Glomerular endothelial cell (primary cell): ENCODE measurements around the gene KDM5C. TPM values are rescaled to one million over a fixed set of nuclear protein-coding genes. Genes with fewer than 3 reads are reported as not detected.
A peak's percentile ranks its signal among the peaks of the same experiment; 100 is the strongest.

Experiments used
- DNase-seq: peaks from one replicate; pipeline ENCODE4 v3.0.0-alpha.2; 2011; ENCODE audit warnings: low read depth, low spot score; ENCODE audit errors: extremely low read depth
- total RNA-seq: library from RNA; depleted of rRNA; stranded (reverse); fragments of >200 nt; gene quantifications from 2 replicates; pipeline ENCODE4 v1.2.3, GENCODE V29; 2015

The KDM5C gene
- total RNA-seq, 1 donor from 2014 or later, result 116 TPM

DNA sequence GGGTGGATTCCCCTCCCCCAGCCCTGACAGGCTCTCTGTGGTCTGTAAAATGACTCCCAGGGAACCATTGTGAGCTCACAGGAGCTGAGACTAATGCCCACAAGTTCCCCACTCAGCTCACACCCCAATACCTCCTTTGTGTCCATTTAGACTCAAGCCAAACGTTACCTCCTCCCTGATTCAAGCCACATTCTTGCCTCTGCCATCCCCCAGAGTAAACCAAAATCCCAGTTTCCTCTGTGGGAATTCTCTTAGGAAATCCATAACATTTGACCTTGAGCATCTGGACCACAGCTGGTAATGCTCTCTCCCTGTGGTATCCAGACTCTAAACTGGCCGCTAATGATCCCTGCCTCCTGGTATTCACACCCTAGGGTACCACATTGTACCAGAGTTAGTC is 26.3 kb upstream of the KDM5C start:
- no peak for DNase-seq

DNA sequence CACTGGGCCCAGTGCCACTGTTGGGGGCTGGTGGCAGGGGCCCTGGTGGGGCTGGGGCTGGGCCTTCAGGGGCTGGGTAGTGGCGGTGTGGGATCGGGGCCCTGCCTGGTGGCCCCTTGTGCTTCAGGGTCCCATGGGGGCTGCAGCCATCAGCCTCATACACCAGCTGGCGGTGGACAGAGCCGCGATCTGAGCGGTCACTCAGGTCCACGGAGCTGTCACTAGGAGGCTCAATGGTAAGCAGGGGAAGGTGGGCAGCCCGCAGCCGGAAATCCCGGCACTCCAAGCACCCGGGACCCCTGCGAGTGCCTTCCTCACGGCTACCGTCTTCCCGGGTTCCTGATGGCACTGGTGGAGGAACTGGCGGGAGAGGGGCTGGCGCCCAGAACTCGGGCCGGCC is 25.5 kb upstream of the KDM5C start:
- no peak for DNase-seq

DNA sequence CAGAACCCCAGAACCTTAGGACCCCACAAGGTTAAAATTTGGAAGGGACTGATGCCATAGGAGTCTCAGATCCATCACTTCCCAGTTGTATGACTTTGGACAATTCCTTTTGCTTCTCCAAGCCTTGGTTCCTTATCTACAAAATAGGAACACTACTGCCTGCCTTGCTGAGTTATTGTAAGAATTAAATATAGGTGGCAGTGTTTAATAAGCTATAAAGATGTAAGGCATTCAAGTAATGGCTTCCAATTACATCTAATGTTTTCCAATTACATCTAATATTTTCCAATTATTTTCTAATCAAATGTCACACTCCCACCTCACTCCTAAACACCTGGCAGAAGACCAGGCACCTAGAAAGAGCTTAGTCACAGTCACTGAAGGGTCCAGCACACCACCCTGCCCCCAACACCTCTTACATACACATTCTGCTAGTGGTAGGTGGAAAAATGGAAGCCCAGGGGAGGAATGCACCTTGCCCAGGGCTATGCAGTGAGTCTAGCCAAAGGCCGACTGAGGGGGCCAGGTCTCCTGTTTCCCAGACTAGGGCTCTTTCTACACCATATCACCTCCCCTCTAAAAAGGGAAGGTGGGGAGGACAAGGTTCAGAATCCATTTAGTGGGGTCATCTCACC is 24.5 kb upstream of the KDM5C start:
- DNase-seq, result no peak

DNA sequence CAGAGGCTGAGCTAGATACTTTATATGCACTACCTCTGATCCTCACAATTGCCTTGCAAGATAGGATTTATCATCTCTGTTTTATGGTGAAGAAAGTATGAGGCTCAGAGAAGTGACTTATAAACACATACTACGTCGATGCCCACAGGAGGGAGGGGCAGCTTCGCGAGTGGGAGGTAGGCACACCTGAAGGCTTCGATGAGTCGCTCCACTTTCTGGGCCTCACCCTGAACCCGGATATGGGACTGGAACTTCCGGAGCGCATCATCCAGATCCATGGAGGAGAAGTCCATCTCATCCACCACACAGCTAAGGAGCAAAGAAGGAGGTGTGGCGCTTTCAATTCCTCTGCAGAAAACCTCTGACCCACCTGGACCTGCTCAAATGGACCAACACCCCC is 22.9 kb upstream of the KDM5C start:
- no peak for DNase-seq

DNA sequence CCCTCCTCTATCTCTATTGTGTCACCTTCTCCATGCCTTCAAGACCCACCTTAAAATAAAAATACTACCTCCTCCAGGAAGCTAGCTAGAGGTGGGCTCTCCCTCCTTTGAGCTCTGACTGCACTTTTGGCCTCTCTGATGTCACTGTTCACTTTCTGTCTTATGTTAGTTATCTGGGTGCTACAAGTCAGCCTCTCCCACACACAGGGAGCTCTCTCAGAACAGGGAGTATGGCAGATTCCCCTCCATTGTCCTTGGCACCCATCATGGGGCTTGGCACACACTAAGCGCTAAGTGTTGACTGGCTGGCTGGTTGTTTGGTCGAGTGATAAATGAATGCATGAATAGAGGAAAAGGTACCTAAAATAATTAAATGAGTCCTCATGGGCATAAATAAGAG is 21.2 kb upstream of the KDM5C start:
- DNase-seq, result no peak

DNA sequence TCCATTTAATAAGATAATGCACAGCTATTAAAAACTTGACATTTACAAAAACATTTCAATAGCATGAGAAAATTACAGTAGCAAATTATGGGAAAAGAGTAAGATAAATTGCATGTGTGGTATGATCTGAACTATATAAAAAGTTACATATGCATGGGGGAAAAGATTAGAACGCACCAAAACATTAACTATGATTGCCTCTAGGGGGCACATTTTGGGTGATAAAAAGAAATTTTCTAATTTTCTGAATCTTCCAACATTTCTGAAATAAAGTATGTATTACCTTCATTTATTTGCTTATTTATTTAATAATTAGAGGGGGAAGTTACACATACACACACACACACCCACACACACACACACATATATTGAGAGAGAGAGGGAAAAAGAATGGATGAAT is 19.6 kb upstream of the KDM5C start:
- no peak for DNase-seq

DNA sequence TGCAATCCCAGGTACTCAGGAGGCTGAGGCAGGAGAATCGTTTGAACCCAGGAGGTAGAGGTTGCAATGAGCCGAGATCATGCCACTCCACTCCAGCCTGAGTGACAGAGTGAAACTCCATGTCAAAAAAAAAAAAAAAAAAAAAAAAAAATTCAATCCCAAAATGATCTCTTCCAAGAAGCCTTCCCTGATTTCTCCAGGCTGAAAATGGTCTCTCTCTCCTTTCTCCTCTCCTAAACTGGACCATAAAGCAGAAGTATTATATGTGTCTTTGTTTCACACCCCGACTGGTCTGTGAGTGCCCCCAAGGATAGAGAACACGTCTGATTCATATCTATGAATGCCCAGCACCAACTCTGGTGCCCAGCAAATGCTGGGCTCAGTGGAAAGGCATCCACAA is 17.3 kb upstream of the KDM5C start:
- DNase-seq, result no peak

DNA sequence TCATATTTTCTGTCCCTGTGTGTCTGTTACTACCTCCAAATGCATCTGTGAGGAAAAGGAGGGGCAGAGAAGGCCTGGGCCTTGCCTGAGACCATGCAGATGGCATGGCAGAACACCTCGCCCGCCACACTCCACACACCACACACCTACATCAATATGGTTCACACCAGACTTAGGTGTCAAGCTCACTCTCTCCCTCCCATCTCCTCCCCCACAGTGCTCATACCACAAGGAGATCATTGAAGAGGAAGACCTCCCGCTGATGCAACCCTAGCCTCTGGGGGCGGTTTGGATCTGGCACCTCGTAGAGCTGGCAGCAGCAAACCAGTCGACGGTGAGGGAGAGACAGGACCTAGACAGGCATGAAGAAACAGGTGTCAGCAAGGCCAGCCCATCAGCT is 16.6 kb upstream of the KDM5C start:
- no peak for DNase-seq

DNA sequence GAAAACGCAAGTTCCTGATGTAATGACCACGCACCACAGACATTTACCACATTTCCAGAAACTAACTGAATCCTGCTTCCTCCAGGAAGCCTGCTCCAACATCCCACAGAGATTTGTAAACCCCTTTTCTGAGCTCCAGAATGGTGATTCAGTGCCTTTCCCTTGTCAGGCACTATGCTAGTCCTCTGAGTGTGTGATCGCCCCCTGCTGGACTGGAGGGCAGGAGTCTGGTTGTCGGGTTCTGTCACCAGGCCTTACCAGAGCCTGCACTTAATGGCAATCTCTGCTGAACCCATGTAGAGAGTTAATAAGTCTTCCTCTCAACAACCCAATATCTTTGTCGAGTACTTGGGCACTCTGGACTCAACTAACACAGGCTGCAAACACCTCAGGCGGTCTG is 14.5 kb upstream of the KDM5C start:
- DNase-seq, result no peak

DNA sequence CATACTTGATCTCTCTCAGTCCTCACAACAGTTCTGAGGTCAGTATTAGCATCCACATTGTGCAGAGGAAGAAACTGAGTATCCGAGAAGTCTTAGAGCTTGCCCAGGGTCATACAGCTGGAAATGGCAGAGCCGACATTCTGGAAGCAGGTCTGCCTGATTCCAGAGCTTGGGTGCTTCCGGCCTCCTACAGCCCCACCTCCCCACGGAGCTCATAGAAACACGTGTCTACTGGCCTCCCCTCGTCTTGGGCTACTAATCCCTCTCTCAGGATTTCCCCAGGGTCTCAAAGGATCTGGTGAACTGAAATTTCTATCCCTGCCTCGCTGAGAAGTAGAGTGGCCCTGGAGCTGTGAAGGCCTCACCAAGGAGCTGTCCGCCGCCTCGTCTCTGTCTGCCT is 12.0 kb upstream of the KDM5C start:
- no peak for DNase-seq

DNA sequence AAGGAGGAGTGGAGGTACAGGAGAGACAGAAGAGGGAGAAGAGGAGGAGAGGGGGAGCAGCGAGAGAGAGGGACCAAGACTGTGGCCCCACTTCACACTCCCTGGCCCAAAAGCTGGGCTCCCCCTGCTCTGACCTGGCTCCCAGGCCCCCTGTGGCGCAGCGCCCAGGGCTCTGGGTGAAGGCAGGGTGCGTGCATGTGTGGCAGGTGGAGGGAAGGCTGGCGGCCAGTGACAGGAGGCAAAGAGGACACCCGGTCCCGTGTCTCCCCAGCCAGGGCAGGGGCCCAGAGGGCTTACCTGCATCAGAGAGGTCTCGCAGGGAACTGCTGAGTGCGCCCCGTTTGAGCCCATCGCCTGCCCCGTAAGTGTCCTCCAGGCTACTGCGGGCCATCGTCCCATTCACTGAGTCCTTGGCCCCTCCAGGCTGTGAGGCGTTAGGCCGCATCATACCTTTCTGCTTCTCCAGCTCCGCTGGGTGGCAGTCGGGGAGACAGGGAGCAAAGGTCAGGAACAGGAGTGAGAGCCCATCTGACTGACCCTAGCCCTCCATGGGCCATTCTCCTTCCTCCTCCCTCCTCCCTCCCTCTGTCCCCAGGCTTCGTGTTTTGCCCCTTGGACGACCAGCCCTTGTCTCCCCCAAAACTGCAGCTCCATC is 11.1 kb upstream of the KDM5C start:
- DNase-seq, result no peak

DNA sequence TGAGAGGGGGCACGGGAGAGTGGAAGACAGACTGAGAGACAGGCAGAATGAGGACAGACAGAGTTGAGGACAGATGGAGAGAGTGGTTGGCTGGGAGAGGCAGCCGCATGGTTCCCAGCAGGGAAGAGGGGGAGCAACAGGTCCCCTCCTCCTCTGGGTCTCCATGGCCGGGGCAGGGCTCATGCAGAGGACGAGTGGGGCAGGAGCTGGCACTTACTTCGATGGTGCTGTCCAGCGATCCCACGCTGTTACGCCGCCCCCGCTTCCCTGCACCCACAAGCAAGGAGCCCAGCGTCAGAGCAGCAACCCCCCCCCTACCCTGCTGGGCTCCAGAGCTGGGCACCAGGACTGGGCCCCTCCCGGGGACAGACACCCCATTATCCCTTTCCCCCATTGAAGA is 10.6 kb upstream of the KDM5C start:
- no peak for DNase-seq

DNA sequence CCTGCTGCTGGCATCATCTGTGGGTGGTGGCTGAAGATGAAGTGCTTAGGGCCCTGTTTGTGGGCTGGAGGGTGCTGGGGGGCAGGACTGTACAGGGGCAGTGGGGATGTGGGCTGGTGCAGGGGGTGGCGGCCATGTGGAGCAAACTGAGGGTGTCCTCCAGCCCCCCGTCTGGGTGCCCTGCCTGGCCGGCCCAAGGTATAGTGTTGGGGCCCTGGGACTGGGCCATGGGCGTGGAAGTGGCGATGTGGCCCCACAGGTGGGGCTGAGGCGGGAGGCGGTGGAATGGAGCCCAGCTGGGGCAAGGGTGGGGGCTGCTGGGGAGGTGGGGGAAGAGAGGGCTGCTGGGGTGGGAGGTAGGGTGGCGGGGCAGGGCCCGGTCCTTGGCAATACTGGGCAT is 9.5 kb upstream of the KDM5C start:
- DNase-seq, result no peak

DNA sequence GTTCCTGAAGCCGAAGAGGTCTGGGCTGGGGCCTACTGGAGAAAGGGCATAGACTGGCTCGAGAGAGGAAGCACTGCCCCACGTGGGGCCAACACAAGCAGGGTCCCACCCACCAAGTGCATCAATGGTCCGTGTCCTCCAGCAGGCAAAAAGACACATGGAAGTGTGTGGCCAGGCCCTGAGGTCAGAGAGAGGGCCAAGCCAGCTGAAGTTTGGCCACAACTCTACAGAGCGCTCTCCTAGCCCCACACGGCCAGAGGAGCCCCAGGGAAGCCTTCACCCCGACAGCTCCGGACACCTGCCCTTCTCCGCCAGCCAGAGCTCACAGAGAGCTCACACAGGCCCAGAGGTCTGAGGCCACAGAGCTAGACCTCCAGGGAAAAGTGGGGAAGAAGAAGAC is 8.5 kb upstream of the KDM5C start:
- no peak for DNase-seq

DNA sequence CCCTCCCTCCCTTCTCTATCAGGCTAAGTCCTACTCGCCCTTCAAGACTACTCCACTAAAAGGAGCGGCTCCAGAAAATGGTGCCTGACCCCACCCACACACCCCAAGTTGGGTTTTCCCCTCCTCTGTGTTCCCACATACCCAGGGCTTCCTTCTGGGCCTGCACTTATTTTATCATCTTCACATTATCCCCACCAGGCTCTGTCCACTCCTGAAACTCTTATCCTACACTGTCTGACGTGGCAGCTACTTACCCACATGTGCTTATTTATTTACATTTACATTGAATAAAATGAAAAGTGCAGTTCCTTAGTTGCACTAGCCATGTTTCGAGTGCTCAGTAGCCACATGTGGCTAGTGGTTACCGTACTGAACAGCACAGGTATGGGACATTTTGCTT is 5.1 kb upstream of the KDM5C start:
- no peak for DNase-seq

DNA sequence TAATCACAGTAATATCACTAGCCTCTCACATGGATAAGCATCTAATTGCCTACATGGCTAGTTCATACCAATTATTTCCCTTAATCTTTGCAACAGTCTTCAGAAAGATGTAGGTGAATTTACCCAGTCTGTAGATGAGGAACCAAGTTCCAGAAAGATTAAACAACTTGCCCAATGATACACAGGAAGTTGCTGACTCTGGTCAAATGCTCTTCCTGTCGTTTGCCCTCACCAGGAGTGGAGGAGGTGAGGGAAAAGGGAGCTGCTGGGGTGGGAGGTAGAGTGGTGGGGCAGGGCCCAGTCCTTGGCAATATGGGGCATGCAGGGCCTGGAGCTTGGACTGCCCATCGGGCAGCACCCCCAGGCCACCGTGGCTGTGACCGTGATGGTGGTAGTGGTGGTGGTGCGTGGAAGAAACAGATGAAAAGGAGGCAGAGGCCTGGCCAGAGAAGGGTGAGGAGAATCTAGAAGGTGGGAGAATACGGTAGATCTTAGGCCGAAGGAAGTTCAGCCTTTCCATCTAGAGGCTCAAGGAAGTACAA is 2.3 kb upstream of the KDM5C start:
- DNase-seq, result no peak

DNA sequence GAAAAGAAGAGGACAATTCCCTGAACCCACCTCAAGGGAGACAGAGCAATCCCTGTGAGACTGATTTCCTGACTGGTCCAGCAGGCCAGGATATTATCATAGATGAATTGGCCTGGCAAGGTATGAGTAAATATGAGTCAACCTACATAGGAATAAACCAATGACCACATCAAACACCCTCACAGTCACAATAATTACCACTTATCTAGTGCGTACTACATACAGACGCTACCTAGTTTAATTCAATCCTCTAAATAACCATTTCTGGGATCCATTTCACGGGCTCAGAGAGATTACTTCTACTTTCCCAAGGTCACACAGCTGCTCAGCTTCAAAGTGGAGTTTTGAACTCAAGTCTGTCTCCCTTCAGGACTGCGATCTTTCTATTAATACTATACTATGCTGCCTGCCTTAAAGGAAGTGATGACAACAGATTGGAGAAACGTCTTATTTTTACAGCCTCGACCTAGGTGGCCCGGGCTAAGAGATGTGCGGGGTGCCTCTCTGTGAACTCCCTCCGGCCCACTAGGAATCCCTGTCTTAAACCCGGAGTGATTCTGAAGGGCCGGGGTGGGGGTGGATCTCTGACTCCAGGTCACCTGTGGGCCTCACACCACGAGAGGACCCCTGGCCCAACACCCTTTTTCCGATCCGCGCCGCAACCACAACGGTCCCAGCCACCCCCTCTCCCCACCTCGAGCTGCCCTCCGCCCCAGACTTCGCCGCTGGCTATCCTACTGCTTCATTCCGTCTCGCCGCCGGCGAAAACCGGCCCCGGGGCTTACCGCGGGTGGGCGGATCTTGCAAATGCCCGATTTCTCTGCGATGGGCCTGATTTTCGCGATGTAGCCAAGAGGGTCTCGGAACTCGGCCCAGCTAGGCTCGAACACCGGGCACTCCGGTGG is 800 bp downstream of the KDM5C start:
- peak; percentile 20 for DNase-seq

DNA sequence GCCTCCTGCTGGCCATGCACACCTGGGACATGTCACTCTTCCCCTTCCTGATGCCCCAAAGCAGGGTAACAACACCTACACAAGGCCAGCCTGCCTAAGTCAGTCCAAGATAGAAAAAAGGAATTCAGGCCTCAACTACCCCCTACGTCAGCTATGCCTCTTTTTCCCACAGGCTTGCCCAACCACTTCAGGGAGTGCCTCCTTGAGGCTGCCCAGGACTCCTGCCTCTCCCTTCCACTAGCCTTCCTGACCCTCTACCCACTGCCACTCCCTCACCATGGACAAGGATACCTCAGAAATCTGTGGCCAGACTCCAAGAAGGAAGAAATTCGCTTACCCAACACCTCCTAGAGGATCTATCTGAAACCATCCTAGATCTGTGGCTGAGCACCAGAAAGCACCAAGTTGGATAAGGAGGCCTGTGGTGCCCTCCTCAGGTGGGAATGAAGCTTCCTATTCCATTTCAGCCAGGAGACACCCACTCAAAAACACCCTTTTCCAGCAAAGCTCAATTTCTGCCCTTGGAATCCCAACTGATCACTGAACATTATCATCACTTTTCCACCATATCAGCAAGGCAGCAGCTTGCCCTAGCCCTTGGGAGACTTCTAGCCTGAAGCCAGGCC is 1.8 kb downstream of the KDM5C start:
- DNase-seq, result no peak

DNA sequence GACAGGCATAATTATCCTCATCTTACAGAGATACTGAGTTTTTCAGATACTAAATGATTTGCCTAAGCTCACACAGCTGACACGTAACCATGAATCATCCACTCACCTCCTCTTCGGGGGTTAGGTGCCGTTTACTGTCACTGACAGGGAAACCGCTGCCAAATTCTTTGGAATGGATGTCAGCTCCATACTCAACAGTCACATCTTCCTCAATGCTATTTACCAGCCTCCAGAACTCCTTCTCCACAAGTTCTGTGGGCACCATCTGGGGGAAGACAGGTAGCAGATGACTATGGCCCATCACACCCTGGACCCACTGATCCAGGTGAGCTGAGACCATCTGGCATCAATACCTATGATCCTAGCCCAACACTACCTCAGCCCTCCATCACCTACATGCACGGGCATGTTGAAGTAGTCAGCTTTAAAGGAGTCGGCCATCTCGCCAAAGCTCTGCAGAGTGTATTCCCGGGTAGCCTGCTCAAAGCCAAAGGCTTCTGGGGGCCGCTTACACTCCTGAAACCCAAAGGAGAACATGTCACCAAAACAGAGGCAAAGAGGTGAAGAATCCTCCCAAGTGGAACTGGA is 13.5 kb downstream of the KDM5C start:
- DNase-seq, result no peak

DNA sequence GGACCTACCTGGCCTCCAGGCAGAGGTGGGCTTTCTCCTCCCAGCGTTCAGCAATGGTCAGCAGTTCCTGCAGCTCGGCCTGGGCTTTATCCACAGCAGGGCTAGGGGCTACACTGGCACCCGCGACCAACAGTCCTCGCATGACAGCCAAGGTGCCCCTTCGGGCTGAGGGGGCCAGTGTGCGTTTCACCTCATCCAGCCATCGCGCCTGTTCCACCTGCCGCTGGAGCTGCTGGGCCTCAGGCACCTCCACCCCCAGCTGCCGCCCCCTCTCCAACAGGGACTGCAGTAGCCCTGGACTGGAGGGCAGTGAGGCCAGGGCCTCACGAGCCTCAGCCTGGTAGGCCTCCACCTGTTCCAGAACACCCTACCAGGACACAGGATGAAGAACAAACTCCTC is 28.3 kb downstream of the KDM5C start:
- DNase-seq, result no peak

DNA sequence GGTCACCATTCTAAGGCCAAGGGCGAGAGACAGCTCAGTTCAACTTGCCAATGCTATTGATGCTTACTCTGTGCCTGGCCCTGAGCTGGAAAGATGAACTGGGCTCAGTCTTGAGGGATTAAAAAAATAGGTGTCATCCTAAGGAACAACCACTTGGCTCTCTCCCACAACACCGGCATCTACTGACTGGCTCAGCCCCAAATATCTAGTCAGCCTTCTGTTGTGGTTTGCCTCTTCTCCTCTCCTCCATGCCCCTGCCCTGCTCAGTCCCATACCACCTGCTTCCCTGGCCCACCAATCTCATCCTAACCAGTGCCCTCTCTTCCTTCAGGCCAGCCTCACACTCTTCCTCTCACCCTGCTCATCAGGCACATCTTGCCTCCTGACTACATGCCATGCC is 29.6 kb downstream of the KDM5C start:
- no peak for DNase-seq
